Upper lobe of left lung (tissue), 4 donors: ENCODE measurements around the gene ACY1.

Source experiments
- EP300 ChIP-seq, 4 donors: sonication (generic); formaldehyde crosslinking; IDR thresholded peaks; one replicate each; pipeline ENCODE4 v1.5.1; 2017; ENCODE audit warnings: antibody characterized with exemption in 4 of 4, control low read depth in 2 of 4
- POLR2A ChIP-seq, 4 donors: fragments of 450-650 bp; IDR thresholded peaks; one replicate each; pipeline ENCODE4 v1.5.1; 2016 to 2017; ENCODE audit warnings: antibody characterized with exemption in 4 of 4, mild to moderate bottlenecking in 2 of 4
- POLR2AphosphoS5 ChIP-seq, 2 donors: sonication (generic); formaldehyde crosslinking; IDR thresholded peaks; one replicate each; pipeline ENCODE4 v1.5.1; 2017; ENCODE audit warnings: antibody characterized with exemption in 2 of 2
- TF ChIP-seq, protein P1 (sequence below), 6 experiments: fragments of 450-650 bp in 4 of 6; fragments of 200-600 bp in 2 of 6; sonication (generic) in 2 of 6; IDR thresholded peaks; one replicate each; pipeline ENCODE4 v1.5.1; 2016 to 2019; ENCODE audit warnings: antibody characterized with exemption in 6 of 6

DNA sequence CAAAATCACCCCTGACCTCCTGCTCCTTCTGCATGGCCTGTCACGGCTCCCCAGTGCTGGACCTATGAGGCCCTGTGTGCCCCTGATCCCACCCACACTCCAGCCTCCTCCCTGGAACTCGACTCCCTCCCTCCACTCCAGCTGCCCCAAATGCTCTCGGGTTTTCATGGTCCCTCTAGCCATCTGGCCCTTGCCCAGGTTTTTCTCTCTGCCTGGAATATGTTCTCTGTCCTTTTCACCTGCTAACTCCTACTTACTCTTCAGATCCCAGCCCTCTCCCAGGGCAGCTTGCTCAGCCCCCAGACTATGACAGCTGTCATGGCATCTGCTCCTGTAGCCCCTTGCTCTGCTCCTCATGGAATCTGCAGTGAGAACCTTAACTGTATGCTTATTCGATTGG lies 42.7 kb downstream of the ACY1 start:
- TF ChIP-seq POLR2A (IDR thresholded peaks at IDR 0.05) (no peak), EP300 (IDR thresholded peaks at IDR 0.05) (no peak), POLR2AphosphoS5 (IDR thresholded peaks at IDR 0.05) (no peak)
- TF ChIP-seq, protein P1, sequence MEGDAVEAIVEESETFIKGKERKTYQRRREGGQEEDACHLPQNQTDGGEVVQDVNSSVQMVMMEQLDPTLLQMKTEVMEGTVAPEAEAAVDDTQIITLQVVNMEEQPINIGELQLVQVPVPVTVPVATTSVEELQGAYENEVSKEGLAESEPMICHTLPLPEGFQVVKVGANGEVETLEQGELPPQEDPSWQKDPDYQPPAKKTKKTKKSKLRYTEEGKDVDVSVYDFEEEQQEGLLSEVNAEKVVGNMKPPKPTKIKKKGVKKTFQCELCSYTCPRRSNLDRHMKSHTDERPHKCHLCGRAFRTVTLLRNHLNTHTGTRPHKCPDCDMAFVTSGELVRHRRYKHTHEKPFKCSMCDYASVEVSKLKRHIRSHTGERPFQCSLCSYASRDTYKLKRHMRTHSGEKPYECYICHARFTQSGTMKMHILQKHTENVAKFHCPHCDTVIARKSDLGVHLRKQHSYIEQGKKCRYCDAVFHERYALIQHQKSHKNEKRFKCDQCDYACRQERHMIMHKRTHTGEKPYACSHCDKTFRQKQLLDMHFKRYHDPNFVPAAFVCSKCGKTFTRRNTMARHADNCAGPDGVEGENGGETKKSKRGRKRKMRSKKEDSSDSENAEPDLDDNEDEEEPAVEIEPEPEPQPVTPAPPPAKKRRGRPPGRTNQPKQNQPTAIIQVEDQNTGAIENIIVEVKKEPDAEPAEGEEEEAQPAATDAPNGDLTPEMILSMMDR (IDR thresholded peaks at IDR 0.05) = no peak
